Erythroblast (primary cell): Measurements from ENCODE around the gene KRTAP5-5.
"Not testable (repeated sequence)": the region's sequence is repeated elsewhere in the genome, so short reads cannot be mapped to it uniquely, and the experiment has no call there.

Experiments used
- GATA1 ChIP-seq: IDR thresholded peaks from 2 replicates; pipeline ENCODE4 v1.6.1; 2011; ENCODE audit warnings: low read depth, mild to moderate bottlenecking, control low read depth, low read length, moderate library complexity
- POLR2A ChIP-seq: IDR thresholded peaks from 2 replicates; pipeline ENCODE4 v1.6.1; 2011; ENCODE audit warnings: mild to moderate bottlenecking, low read length

GRCh38 chr11:1607901-1608300 is 21.7 kb upstream of the KRTAP5-5 start:
- TF ChIP-seq POLR2A, GATA1: not testable (repeated sequence)
